GM19238 (cell line): ENCODE measurements around the gene NOP14.

Source experiments
- DNase-seq: peaks from one replicate; pipeline ENCODE4 v3.0.0; 2011; ENCODE audit warnings: low spot score; ENCODE audit not compliant: insufficient read length

The NOP14 gene

DNA sequence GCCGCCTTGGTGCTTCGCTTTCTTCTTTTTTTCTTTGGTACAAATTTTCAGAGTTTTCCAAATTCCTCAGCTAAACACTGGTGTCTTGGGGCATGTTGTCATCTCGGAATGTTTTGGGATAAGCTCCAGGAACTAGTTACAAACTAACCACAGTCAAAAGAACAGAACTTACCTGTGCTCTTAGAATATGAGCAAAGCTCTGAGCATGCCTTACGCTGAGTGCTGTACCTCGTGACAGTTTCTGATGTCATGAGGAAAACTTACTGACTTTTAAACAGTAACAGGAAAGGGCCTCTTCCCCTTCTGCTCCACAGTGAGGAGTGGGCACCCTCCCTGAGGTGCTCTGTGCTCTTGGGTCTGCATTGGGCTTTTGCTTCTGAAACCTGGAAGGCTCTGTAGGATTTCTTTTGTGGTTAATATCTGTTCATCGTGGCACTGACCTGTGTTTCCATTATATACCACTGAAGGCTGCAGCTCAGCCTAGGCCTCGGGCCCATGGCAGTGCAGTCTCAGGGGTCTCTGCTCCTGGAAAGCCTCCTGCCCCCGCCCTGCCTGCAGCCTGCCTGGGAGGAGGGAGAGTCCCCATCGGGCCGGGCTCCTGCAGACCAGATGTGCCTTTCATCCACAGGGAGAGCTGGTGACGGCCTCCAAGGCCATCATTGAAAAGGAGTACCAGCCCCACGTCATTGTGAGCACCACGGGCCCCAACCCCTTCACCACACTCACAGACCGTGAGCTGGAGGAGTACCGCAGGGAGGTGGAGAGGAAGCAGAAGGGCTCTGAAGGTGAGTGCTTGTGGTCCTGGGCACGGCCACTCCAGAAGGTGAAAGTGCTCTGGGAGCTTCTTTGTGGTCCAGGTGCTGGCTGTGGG, 48.7 kb downstream of the NOP14 start:
- DNase-seq = no peak

GRCh38 chr4:2913168-2913567, 50.0 kb downstream of the NOP14 start:
- no peak for DNase-seq

DNA sequence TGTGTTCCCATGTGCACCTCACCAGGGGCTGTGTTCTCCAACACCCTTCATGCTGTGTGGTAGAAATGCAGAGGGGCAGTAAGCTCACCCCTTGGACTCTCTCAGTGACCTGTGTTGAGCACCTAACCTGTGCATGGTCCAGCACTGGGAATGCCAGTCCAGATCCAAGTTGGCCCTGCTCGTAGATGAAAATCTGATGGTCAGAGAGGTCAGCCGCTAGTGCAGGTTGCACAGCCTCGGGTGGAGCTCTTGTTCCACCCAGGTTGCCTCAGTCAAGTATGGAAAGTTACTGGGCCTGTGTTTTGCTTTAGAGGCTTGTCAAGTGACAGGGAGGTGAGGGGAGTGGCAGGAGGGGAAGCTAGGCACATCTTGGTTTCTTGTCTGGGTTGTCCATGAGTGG, 51.3 kb downstream of the NOP14 start:
- no peak for DNase-seq

- no peak for DNase-seq
These were observed 52.8 kb downstream of the NOP14 start for GRCh38 chr4:2910409-2910808.

DNA sequence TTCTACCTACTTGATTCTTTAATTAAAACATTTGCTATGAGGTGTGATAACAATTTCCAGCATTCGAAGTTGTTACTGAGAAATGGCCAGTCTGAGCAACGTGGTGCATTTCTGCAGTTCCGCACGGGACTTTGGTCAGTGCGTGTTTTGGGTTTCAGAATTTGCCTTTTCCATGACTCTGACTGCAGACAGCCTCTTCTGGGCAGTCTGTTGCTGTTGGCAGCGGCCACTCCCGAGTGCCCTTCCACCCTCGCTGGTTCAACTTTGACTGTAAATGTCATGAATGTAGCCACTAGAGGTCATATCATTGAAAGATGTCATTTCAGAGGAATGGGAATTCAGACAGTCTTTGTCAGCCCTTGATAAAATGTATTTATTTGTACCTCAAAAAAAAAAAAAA, 53.6 kb downstream of the NOP14 start:
- DNase-seq = no peak

- DNase-seq = no peak
These were observed 54.5 kb downstream of the NOP14 start for GRCh38 chr4:2908686-2909085.

- DNase-seq = no peak
These were observed 55.4 kb downstream of the NOP14 start for GRCh38 chr4:2907706-2908293.

DNA sequence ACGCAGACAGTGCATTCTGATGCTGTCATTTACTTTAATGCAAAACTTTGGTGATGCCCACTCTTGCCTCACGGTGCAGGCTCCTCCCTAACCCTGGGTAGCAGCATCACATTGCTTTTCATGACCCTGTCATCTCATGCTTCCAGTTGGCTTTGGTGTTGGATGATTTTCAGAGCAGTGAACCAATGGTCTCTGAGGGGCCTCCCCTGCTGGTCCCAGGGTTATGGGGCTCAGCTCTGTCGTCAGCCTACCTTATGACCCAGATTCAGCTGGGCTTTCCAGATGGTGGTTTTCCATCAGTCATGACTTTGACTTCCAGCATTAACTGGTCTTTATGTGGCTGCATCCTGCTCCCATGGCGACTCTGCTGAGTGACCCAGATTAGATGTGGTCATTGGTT, 56.0 kb downstream of the NOP14 start:
- no peak for DNase-seq

GRCh38 chr4:2906218-2906617, 57.0 kb downstream of the NOP14 start:
- no peak for DNase-seq

DNA sequence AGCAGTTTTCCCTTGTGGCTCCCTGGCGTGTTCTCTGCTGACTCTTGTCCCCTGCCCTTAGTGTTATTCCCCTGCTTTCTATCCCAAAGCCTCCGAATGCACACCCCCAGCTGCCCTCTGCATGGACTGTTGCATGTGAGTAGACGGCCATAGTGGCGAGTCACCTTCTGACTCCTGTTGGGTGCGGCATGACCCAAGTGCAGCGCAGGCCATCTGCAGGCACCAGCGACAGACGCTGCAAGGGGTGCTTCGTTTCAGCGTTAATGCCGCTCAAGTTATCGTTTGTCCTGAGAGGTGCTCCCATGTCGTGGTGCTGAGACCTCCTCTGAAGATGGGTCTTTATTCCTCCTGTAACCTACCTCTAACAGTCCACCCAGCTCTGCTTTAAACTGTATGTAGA, 57.7 kb downstream of the NOP14 start:
- no peak for DNase-seq

DNA sequence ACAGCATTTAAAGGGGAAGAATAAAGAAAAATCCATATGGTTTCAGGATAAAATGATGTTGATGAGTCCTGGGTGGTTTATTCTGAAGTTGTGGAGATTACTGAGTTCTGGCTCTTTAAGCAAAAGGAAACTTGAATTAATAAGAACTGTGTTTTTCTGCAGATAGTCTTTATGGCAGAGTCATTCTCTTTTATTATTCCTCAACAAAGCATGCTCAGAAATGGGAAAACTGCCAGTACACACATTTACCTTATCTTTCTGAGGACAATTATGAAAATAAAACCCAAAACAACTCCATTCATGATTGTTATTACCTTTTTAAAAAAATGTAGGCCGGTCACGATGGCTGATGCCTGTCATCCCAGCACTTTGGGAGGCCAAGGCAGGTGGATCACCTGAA, 61.1 kb downstream of the NOP14 start:
- DNase-seq = no peak

GRCh38 chr4:2901186-2901585, 62.0 kb downstream of the NOP14 start:
- DNase-seq = no peak

DNA sequence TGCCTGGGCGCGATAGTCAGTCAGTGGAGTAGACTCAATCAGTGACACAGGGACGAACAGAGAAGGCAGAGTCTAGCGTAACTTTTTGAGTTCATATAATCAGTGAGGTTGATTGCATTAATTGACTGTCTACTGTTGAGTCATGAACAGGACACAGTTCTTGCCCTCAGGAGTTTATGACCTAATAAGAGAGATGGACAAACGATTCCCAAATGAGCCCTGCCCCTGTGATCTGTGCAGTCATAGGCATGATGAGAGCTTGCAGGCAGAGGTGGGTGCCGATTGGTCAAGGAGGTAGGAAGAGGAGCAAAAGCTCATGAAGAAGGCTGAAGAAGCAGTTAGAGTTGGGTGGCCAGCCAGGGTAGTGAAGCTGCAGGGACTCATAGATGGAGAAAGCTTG, 62.5 kb downstream of the NOP14 start:
- no peak for DNase-seq

DNA sequence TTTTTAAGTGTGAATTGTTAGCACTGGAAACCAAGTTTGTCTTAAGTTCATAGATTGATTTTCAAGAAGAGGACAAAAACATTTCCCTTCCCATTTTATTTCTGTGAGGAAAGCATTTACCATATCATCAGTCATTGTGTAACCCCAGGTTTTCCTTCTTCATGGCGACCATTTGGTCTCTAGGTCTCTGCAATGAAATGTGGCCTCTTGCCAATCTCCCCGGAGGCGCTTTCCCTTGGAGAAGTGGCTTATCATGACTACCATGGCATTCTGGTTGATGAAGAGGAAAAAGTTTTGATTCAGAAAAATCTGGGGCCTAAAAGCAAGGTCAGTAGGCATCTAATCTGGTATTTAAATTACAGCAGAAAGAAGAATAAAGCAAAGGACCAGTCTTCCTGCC, 65.2 kb downstream of the NOP14 start:
- no peak for DNase-seq

GRCh38 chr4:2893772-2894171, 69.4 kb downstream of the NOP14 start:
- no peak for DNase-seq

GRCh38 chr4:2891294-2891693, 71.9 kb downstream of the NOP14 start:
- DNase-seq = no peak

- no peak for DNase-seq
These were observed 74.3 kb downstream of the NOP14 start for GRCh38 chr4:2888886-2889285.
